GM19372 (cell line): Measurements from ENCODE around the gene ROPN1L.
A peak's percentile ranks its signal among the peaks of the same experiment; 100 is the strongest.
"Not testable (repeated sequence)": the region's sequence is repeated elsewhere in the genome, so short reads cannot be mapped to it uniquely, and the experiment has no call there.

Experiments used
- ATAC-seq: cut with Tn5 transposase; IDR thresholded peaks from one replicate; pipeline ENCODE4 v1.9.1; 2021; ENCODE audit warnings: mild to moderate bottlenecking, low read depth, moderate library complexity; ENCODE audit not compliant: unreplicated experiment

ROPN1L gene

DNA sequence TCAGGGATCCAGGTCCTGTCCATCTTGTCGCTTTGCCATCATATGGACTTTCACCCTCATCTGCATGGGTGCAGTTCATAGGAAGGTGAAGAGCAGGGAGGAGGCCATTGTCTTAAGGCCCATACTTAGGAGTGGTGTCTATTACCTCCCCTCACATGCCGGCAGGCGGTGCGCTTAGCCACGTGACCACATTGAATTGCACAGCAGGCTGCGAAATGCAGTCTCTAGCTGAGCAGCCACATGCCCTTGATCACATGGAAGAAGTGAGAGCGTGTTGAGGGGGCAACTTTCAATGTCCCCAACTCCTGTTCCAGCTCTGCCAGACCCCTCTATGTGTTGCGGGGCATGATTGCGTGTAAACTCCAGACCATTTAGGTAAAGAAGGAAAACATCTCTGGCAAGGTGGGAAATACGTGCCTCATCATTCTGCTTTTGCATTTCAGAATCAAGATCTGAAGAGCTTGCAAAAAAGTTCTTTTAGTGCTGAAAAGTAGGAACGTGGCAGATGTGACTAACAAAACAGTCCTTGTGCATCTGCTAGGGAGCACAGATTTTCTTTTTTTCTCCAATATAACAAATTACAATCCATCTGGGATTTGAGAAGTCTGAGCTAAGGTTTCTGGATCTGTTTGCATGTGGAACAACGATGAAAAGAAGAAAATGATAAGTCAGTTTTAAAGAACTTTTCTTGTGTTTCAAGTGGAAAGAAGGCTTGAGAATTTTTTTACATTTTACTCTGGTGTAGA, 34.4 kb downstream of the ROPN1L start:
- ATAC-seq, result no peak

DNA sequence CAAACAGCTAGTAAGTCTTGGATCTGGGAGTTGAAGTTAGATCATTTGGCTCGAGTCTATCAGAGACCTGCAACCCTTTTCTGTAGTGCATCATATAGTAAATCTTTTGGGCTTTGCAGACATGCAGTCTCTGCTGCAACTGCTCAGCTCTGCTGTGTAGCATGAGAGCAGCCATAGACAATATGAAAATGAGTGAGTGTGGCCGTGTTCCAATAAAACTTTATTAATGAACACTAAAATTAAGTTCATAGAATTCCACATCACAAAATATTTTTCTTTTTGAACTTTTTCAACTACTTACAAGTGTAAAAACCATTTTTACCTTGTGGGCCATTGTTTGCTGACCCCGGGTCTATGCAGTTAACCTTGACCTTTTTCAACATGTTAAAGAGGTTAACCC, 35.2 kb downstream of the ROPN1L start:
- ATAC-seq, result no peak

DNA sequence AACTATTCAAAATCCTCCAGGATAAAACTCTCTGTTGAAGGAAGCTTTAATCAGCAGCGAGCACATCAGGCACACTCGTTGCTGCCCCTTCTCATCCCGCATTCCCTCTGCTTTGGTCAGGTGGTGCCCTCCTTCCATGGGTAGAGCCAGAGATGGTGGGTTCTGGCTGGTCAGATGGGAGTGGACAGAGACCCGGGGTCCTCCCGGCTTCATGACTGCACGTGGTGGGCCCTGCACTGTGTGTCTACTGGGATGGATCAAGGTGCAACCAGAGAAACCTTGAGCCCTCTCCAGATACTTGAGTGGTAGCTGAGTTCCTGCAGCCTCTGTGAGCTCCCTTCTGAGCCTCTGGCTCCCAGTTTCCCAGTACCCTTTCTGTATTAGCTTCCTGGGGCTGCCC, 36.3 kb downstream of the ROPN1L start:
- ATAC-seq, result no peak

DNA sequence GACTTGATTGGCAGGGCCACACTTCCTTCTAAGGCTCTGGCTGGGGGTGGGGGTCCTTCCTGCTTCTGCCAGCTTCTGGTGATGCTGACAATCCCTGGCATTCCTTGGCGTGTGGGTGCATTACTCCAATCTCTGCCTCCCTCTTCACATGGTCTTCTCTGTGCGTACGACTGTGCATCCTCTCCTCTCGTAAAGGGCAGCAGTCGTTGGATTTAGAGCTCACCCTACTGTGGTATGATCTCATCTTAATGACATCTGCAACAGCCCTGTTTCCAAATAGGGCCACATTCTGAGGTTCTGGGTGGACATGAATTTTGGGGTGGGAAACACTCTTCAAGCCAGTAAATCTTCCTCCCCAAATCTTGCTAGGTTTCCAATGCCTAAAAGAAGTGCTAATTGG, 36.8 kb downstream of the ROPN1L start:
- ATAC-seq, result no peak

DNA sequence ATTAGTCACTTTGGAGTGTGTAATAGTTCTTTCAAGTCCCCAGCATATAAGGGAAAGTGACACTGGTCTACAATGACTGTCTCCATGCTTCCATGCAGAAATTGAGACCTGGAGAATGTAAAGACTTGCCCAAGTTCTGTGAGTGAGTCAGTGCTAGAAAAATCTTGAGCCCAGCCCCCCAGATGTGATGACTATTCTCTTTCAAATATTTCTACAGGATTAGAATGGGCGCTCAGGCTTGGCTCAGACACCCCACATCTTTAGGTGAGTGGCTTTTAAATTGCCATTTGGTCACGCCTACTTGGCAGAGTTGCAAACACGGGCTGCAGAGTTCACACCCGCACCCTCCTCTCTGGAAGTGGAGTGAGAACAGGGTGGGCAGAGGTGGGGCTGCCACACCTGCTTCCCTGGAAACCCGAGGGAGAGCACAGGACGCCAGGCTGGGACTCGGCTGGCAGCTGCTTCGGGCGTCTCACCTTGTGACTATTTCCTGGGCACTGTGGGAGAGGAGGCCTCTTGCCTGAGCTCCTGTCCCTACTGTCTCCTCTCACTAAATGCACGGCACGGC, 37.6 kb downstream of the ROPN1L start:
- no peak for ATAC-seq

DNA sequence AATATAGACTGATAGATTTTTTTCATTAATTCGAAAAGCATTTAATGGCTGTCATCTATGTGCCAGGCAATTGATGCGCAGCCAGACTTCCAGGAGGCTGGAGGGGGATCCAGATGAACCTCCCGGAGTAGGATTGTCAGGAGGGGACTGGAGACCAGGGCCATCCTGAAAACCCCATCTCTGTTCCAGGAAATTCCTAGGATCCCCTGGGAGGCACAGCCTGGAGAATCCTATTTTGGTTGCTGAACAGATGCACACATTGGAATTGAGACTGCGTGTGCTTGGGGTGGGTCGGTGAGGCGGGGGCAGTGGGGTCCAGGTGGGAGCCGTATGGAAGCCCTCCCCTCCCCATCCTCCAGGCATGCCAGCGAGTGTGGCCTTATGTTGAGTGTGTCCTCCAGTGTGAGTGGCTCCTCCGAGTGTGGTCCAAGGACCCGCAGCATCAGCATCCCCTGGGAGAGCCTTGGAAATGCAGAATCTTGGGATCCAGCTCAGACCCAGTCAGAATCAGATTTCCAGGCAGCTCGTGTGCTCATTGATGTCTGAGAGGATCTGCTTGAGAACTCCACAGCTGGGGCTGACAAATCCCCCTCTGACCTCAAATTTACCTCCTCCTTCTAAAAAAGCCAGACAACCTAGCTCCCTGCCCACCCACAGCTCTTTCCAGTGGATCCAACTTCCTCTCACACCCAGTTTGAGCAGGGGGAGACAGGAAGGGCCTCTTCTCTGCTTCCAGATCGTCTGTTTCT, 38.7 kb downstream of the ROPN1L start:
- ATAC-seq, result no peak

DNA sequence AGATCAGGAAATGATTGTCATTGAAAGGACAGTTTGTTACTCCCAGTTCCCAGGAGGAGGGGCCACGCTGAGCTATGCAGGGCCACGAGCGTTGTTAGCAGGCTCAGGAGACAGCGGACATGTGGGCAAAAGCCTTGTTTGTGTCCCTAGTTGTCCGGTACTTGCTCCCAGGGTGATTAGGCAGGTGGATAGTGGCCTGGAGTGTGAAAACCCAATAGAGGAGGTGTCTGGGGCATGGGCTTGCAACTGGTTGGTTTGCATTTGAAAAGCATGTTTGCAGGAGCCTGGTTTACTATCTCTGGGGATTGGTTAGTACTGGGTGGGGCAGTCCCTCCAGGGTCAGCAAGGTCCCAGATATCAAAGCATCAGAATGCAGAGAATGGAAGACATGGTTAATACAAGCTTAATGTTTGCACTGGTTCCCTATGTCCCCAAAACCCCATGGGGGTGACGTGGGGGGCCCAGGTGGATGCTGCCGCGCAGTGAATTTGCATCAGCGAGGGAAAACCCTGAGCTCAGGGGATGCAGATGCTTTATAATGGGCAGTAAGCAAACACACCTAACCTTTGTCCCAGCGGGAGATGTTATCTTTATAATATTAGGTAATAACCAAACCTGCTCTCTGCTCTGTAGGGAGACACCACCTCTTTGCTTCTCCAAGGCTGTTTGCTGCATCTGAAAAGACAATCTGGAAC, 39.7 kb downstream of the ROPN1L start:
- ATAC-seq, result no peak

DNA sequence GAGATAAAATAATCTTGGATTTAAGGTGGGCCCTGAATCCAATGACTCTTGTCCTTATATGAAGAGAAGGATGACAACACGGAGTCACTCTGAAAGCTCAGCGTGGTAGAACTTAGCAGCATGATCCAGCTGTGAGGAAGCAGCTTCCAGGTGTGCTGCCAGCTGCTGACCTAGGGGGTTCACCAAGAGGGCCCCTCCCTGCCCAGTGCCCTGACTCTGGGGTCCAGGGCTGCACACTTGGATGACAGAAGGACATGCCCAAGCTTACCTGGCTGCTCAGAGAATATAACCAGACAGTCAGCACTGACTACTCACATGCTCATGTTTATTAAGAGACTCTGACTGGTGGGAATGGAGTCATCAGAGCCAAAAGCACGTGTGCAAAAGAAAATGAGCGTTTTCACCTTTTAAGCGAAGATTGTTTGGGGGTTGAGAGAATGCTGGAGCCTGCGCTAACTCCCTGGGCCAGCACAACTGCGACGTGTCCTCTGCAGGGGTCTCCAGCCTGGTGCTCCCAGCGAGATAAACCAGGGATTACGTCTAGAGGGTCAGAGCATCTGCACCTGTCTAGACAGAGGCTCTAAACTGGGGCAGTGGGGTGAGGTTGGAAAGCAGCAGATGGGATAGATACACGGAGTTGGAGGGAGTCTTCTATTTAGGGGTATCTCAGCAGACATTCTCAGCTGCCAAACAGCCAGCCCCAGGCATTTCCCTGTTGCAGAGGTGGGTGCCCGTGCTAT, 41.3 kb downstream of the ROPN1L start:
- no peak for ATAC-seq

DNA sequence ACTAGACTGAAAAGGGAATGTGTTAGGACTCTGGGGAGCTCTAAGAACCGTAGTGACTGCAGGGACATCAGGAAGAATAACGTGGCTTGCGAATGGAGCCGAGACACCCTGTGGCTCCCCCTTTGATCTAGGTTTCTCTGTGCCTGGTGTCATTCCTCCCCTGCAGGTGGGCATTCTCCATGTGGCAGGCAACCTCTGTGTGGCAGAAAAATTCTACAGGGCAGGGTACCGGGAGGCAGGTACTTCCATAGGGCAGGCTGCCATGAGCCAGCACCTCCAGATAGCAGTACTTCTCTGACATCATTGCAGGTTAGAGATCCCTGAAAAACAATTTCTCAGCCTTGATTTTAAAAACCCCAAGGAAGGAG, 43.1 kb downstream of the ROPN1L start:
- no peak for ATAC-seq

DNA sequence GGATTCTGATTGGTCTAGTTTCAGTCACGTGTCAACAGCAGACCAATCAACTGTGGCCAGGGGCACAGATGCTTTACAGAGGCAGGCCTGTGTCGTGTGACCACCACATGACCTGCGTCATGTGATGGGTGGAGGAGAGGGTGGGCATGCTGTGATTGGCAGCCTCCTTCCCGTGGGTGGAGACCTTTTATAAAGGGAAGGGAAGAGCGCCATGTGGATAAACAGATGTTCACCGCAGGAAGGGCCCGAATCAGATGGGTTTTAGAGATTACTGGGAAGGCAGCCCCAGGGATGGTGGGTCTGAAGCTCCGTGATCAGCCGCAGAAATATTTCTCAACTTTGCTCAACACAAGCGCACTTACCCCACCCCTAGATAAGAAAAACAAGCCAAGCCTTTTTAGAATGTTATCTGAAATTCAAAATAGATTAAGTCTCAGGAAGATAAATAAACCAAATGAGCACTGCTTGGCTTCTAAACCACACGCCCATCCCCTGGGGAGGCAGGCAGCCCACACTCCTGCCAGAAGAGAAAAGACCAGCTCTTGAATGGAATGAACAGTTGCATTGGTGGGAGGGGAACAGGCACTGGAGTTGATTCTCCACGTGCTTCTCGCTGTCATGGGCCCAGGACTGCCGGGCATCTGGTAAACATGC, 43.6 kb downstream of the ROPN1L start:
- no peak for ATAC-seq

DNA sequence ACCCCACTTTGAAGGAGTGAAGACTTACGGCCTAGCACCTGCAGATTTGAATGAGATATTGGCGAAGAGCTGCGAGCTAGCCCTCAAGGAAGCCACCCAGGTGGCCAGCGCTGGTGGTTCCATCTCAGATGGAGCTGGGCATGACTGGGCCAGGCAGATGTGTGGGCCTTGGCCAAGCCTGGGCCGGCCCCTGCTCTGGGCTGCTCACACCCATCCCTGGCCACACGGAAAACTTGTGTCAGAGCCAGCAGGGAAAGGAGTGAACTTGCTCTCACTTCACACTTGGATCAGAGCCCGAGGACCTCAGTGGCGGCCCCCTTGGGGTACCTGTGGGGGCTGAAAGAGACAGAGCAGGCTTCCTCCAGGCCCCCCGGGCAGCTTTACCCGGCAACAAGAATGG, 44.2 kb downstream of the ROPN1L start:
- ATAC-seq, result no peak

DNA sequence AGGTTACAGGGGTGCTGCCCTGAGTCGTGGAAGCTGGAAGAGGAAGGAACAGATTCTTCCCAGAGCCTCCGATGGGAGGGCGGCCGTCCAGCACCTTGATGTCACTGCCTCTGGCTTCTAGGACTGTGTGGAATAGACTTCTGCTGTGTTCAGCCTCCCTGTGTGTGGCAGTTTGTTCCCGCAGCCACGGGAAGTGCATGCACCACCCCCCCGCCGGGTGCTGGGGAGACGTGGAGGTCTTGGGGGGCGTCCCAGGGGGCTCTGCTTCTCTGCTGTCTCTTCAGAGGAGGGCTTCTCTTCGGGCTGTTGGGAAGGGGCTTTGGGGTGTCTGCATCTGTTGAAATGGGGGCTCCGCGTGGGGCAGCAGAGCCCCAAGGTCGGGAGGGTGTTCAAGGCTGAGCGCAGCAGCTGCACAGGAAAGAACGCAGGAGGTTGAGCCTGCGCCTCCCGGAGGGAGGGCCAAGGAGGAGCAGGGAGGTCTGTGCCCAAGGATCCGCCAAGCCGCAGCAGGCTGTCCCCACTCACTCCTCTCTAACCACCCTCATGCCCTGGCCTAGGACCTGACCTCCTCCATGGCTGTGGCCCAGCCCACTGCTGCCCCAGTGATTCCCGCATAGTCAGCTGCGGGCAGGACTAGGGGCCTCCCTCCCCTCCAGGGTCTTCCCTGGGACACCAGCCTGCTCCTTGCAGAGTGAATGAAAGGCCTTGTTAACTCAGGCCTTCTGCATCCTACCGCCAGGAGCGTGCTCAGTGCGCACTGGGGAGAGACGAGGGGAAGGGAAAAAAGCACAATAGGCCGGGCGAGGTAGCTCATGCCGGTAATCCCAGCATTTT, 45.0 kb downstream of the ROPN1L start:
- no peak for ATAC-seq

DNA sequence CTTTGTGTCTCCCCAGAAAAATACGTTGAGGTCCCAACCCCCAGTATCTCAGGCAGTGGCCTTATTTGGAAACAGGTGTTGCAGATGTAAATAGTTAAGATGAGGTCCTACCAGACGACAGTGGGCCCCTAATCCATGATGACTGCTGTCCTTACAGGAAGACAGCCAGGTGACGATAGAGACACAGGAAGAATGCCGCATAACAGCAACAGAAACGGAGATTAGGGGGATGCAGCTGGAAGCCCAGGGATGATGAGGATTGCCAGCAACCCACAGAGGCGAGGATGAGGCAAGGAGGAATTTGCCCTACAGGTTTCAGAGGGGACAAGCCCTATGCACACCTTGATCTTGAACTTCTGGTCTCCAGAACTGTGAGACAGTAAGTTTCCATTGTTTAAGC, 46.5 kb downstream of the ROPN1L start:
- no peak for ATAC-seq

DNA sequence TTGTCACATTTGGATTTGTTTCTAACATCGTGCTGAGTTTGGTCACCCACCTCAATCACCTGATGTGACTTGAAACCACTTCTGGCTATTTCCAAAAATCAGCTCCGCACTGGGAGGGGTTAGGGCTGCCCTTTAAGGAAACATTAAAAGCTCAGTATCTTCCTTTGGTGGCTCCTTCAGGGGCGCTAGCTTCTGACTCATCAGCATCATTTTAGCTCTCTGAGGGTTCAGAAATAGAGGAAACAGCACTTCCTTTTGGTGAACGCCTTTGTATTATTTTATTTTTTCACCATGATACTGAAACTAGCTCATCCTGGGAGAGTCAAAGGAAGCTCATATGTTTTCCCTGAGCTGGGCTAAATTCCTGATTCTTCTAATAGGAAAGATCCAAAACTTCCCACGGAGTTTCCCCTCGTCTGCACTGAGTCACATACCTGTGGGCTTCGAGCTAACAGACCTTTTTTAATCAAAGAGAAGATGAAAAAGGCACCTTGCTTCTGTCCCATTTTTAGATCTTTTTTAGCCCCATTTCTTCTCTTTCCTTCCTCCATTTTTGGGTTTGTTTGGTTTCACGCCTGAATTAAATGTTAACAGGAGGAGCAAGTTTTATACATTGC, 48.2 kb downstream of the ROPN1L start:
- peak; percentile 88 for ATAC-seq

DNA sequence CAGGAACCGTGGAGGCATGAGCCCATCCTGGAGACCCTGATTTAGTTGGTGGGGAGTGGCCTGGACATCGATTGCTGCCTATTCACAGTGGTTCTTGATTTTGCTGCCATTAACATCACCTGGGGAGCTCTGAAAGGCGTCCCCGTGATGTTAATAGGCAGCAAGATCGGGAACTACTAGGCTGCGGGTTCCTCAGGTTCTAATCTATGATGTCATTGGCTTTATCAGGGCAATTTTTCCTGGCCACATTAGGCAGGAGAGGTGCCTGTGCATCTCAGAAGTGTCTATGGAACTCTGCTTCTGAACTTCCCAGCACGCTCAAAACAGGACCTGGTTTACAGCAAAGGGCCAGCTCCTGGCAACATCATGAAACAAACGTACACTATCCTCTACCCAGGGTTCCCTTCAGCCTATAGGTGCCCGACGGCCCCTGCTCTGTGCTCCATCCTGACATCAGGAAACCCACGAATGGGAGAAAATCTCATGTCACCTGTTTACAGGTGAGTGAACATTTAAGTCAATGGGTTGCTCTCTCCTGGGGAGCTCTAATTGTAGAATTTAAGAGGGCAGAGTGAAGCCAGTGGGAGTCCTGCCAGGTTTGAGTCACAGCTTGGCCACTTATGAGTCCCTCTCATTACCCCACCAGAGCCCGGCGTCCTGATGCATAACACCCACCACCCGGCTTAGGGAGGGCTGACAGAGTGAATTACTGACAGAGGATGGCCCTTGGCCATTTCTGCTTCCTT, 49.4 kb downstream of the ROPN1L start:
- ATAC-seq, result no peak

DNA sequence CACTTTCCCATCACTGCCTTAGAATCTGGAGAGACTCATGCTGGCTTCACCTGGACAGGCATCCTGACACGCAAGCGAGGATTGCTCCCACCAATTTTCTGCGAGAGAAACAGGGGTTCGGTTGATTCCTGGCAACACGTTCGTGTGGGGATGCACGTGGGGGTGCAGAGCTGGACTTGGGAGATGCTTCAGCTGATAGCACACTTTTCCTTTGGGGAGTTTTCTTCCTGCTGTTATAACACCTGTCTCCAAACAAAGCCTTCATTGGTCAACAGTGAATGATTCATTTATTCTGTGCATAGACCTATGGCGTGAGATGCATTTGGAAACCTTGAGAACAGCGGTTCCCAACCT, 50.0 kb downstream of the ROPN1L start:
- no peak for ATAC-seq

DNA sequence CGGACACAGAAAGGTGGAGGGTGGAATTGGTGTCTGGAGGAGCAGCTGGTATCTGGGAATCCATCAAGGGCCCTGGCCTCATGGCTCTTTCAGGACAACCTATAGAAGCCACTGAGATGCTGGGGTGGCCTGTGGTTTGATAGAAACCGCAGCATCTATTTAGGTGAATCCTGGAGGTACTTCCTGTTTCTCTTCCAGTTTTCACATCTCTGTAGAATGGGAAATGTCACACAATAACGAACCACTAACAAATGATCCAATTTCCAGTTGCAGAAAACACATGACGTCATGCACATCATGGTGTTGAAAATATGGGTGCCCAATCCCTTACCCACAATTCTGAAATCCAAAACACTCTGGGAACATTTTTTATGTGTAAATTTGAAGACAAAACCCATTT, 52.2 kb downstream of the ROPN1L start:
- no peak for ATAC-seq

DNA sequence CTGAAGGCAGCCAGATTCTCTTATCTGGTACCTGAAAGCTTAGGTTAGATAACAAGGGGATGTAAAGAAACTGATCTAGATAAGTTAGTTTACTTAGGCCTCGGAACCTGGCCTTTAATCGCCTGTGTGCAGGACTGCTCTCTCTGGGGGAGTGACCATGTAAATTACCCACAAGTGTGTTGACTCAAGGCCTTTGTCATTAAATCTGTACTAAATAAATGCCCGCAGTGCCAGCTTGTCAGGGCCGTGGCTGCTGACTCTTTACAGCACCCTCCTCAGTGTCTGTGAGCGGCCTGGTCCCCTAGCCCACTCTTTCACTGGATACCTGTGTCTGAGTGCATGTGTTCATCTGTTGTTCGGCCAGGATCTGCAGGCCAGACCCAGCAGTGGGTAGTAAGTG, 52.8 kb downstream of the ROPN1L start:
- not testable (repeated sequence) for ATAC-seq
